GM12892 (cell line): Measurements from ENCODE around the gene IL20RA.
"Not testable (repeated sequence)": the region's sequence is repeated elsewhere in the genome, so short reads cannot be mapped to it uniquely, and the experiment has no call there.

Source experiments
- DNase-seq: peaks from one replicate; pipeline ENCODE4 v3.0.0; 2011; ENCODE audit not compliant: insufficient read length
- FAIRE-seq: peaks from 2 replicates; lab custom pipeline; 2011; peaks lifted over from hg19 to GRCh38; lab: Jason Lieb, UNC
- POLR2A ChIP-seq: IDR thresholded peaks from 2 replicates; pipeline ENCODE4 v1.6.1; 2011; ENCODE audit warnings: low read depth, low read length, control low read depth
- POLR2AphosphoS5 ChIP-seq: IDR thresholded peaks from 2 replicates; pipeline ENCODE4 v1.6.1; 2011; ENCODE audit warnings: low read depth, low read length, control low read depth
- TAF1 ChIP-seq: IDR thresholded peaks from 2 replicates; pipeline ENCODE4 v1.6.1; 2011; ENCODE audit warnings: low read depth, mild to moderate bottlenecking, control low read depth, low read length, borderline replicate concordance

IL20RA gene

DNA sequence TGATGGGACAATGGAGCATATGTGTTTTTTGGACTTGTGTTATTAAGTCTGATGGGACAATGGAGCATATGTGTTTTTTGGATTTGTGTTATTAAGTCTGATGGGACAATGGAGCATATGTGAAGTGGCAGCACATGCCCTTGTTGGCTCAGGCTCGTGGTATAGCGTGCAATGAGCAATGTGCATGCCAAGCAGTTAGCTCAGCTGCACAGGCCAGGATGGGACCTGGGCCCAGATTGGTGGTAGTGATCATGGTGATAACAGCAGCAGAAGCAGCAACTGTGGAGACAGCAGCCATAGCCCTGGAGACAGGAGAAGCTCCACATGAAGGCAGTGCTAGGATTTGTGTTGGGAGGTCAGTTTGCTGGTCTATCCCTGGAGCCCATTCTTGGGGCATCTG lies 61.1 kb downstream of the IL20RA start:
- TF ChIP-seq POLR2A (no peak), TAF1 (no peak), POLR2AphosphoS5 (no peak)

DNA sequence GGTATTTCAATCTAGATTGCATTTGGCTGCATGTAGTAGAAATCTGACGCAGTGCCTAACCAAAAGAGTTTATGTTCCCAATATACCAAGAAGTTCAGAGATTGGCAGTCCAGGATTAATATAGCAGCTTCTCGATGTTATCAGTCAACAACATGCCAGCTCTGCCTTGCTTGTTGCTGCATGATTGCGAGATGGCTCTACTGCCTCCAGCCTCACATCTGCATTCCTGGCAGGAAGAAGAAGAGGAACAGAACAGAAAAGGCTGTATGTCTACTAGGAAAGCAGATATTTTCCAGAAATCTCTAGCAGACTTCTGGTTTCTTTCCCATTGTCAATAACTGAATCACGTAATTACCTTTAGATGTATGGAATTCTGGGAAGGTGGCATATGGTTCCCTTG lies 61.8 kb downstream of the IL20RA start:
- DNase-seq (no peak), FAIRE-seq (no peak)
- TF ChIP-seq POLR2AphosphoS5 = no peak
- TF ChIP-seq POLR2A = no peak
- TF ChIP-seq TAF1 = no peak

More for the DNA sequence above, 61.1 kb downstream of the IL20RA start:
- FAIRE-seq (no peak), DNase-seq (no peak)

DNA sequence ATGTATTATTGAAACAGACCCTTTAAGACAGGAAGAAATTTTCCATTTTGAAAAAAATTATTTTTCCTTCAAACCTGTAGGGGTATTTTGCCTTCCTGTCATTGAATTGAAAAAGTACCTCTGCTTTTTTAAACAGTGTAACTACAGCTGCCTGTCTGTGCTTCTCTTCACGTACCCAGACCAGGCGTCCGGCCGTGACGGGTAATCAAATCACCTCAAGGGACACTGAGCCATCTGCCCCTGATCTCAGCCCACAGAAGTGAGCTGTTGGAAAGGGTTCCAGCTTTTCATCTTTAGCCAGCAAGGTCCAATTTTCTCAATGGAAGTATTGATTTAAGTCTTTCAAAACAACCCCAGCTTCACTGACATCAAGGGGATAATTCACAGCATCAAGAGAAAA lies 64.7 kb downstream of the IL20RA start:
- TF ChIP-seq POLR2A (no peak), POLR2AphosphoS5 (no peak), TAF1 (no peak)
- FAIRE-seq (no peak), DNase-seq (no peak)

DNA sequence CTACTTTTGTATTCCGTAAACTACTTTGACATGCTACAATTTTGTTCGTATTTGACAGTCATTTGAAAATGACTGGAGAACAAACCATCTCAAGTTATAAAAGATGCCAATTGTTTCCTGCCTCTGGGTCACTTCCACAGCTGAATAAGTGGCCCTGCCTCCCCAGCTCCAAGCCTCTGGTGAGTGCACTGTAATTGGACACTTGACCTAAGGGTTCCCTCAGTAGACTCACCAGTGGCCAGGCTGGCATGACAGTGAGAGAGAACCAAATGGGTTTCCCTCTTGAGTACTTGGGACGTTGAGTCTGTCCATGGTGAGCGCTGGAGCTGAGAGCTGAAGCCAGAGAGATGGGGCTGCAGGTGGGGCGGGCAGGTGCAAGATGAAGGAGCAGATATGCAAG lies 65.6 kb downstream of the IL20RA start:
- FAIRE-seq (no peak), DNase-seq (no peak)
- TF ChIP-seq POLR2A = no peak
- no peak for TF ChIP-seq TAF1
- no peak for TF ChIP-seq POLR2AphosphoS5

DNA sequence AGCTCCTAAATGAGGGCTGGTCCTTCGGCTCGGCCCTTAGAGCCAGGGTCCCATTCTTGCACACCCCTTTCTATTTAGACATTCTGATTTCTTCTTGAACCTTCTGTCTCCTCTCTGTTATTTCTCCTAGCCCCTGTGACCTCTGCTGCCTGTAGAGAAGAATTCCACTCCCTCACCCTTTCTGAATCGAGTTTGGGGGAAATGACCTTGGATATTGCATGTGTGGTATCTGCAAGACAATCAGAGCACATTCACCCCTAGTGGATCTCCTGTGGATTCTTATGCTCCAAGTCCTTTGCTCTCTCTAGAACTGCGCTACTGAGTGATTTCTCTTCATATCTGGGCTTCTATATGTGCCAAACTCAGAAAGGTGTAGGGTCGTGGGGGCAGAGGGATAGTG lies 67.7 kb downstream of the IL20RA start:
- no peak for TF ChIP-seq POLR2AphosphoS5
- no peak for TF ChIP-seq POLR2A
- no peak for TF ChIP-seq TAF1
- no peak for FAIRE-seq
- DNase-seq = no peak

DNA sequence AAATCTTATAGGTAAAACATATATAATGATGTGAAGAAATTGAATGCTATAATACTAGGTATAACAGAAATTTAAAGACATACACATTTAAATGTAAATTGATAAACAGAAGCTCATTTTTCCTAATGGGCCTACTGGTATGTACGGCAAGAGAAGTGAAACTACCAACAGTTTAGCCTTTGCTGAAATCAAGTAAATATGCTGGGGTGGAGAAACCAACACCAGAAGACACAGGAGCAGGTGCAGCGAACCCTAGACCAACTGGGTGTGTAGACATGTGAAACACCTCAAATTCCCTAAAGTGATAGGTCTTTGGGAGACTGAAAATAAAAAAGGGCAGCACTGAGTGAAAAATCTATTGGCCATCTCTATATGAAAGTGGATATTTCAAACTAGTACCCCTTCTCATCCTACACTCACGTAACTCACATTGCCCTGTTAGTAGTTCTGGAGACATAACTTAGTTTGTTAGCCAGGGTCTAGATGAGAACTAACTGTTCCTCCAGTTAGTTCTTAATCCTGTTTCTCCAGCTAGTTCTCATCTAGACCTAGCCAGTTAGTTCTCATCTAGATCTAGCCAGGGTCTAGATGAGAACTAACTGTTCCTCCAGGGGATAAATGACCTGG lies 69.6 kb downstream of the IL20RA start:
- FAIRE-seq (peak; percentile 46), DNase-seq (no peak)
- TF ChIP-seq POLR2A (no peak), POLR2AphosphoS5 (no peak), TAF1 (no peak)

DNA sequence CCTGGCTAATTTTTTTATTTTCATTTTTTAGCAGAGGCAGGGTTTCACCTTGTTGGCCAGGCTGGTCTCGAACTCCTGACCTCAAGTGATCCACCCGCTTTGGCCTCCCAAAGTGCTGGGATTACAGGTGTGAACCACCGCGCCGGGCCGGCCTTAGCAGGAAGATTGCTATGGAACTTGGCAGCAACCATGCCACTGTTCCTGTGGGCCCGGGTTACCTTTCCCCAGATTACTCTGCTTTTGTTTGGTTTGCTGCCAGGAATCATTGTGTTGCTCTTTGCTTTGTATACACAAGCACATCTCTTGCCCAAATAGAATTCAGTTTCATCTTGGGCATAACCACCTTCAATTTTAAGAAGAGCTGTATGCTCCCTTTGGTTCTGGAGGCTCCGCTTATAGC lies 71.0 kb downstream of the IL20RA start:
- FAIRE-seq, DNase-seq: not testable (repeated sequence)

DNA sequence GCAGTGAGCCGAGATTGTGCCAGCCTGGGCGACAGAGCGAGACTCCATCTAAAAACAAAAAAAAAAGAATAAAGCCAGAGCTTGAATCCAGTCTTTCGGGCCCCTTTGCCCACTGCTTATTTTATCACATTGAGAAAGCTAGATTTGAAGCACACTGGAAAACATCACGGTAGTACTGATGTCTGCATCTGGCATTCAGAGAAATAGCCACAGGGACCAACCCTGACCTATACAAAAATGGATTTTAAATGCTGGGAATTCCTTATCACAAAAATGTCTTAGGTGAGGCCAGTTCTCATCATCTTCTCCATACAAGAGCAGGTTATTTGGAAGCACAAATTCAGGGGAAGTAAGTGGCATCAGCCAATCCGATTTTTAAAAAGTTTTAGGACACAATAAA lies 73.2 kb downstream of the IL20RA start:
- TF ChIP-seq POLR2A (no peak), TAF1 (no peak)
- DNase-seq (no peak), FAIRE-seq (no peak)

DNA sequence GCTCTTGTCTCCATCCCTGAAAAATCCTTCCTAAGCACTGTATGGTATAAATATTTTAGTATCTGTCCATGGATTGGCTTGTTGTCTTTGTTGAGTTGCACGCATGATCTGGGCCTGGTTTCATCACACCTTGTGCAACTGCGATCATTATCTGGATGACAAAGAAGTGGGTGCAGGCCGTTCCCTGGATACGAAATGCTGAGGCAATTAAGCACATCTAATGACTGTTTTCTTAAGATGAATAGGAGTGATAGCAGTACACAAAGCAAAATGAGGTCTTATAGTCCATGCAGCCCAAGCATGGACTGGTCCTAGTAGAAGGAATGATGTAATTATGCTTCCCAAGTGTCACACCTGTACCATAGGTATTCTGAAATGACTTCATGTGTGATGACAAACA lies 74.8 kb downstream of the IL20RA start:
- TF ChIP-seq POLR2A (no peak), POLR2AphosphoS5 (no peak), TAF1 (no peak)
- FAIRE-seq (no peak), DNase-seq (no peak)

DNA sequence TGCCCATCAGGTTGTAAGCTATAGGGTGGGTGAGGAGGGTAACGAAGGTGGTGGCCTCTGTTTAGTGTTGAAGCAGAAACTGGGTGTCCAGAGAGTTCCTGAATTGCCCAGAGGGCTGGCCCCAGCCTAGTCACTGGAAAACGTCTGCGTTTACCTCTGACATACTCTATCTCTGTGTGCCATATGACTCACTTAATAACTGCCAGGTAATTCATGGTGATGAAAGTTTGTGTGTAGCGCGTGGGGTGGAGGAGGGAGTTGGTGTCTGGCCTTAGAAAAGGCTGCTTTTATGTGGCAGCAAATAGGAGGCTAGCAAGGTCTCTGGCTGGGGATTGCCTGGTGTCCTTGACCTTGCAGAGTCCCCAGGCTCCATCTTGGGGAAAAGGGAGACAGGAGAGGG lies 75.3 kb downstream of the IL20RA start:
- DNase-seq (no peak), FAIRE-seq (no peak)
- TF ChIP-seq TAF1 = no peak
- no peak for TF ChIP-seq POLR2AphosphoS5
- no peak for TF ChIP-seq POLR2A

DNA sequence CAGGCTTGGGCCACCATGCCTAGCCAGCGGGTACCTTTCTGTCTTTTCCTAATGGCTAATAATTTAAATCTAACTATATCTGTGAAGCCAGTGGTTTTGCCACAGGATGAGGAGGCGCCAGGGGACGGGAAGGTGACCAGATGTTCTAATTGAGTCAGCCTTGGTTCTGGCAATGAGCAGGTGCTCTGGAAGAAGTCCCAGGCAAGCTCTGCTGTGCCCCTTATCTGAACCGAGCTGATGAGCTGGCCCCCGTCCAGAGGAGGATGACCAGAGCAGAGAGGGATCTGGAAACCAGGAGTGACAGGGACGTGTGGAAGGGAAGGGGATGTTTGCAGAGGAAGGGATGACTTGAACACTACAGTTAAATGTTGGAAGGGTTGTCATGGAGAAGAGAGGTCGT lies 75.9 kb downstream of the IL20RA start:
- TF ChIP-seq POLR2A (no peak), TAF1 (no peak), POLR2AphosphoS5 (no peak)
- FAIRE-seq = no peak
- no peak for DNase-seq

DNA sequence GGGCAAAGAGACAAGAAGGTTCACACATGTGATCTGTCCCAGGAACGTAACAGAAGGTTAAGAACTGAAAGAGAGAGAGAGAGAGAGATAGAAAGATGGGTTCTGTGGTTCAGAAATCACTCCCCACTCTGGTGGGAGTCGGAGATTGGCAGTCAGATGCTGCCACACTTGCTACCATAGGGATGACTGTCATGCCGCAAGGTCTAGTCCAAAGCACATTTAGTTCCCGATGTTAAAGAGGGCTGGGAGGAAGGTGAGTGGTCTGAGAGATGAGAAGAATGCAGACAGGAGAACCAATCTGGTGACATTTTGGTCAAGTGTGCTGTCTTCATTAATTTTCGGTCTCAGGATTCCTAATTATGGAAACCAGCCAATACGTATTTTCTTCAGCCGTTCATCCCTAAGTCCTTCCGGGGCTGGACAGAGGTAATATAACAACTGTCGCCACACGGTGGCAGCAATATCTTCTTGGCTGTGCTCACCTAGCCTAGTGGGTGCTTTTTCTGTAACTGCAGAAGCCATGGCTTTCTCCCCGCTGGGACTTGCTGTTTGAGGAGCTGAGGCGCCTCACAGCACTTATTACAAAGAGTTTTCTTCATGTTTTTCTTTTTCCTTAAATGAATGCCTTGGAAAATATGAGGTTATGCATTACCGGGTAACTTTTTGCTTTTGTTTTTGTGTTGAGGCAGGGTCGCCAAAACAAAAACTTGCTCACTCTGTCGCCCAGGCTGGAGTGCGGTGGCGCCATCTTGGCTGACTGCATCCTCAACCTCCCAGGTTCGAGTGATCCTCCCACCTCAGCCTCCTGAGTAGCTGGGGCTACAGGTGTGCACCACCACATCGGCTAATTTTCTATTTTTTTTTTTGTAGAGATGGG lies 76.7 kb downstream of the IL20RA start:
- DNase-seq (peak; percentile 42), FAIRE-seq (peak; percentile 81)
- TF ChIP-seq TAF1 (no peak), POLR2AphosphoS5 (no peak), POLR2A (no peak)

DNA sequence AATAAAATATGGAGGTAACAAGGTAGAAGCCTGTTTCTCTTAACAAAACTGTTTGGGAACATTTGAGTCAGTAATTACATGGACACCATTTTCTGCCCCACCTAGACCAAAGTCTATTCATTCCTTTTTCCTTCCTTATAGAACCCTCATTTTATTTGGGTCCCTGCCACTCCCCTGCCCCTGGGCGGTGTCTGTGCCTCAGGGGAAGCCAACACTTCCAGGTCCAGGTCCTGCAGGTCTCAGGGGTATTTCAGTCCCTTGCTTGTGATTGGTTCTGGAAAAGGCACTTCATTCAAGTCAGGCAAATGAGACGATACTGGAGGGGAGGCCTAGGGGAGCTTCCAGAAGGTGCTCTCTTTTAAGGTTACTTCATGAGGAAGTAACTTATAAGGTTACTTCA lies 80.4 kb downstream of the IL20RA start:
- TF ChIP-seq TAF1 (no peak), POLR2A (no peak), POLR2AphosphoS5 (no peak)
- no peak for FAIRE-seq
- DNase-seq = no peak
